Measurements from ENCODE around the gene LDLRAD4.
"Not testable (repeated sequence)": the region's sequence is repeated elsewhere in the genome, so short reads cannot be mapped to it uniquely, and the experiment has no call there.

LDLRAD4 gene

GRCh38 chr18:13346449-13346848 lies 127.9 kb downstream of the LDLRAD4 start:
- not testable (repeated sequence) for H3K27me3 ChIP-seq (ENCODE audit: insufficient read depth, low read length); H3K27ac ChIP-seq (ENCODE audit: low read length); H3K4me1 ChIP-seq (ENCODE audit: insufficient read depth, low read length); H3K4me3 ChIP-seq (ENCODE audit: low read length); H3K9ac ChIP-seq (ENCODE audit: low read depth, low read length); H3K36me3 ChIP-seq (ENCODE audit: insufficient read depth, low read depth, low read length)
- H3K9me3 ChIP-seq (ENCODE audit: insufficient read depth, low read depth, low read length), result peaks cover 23% of the 10 kb centered on the region; the same call in 1 of the 2 replicates

GRCh38 chr18:13353084-13353823 lies 134.7 kb downstream of the LDLRAD4 start:
- no peak overlapping the region for H3K27ac ChIP-seq (ENCODE audit: low read length)
- H3K9ac ChIP-seq (ENCODE audit: low read depth, low read length), result no peak overlapping the region
- no peaks in the 10 kb centered on the region for H3K36me3 ChIP-seq (ENCODE audit: insufficient read depth, low read depth, low read length)
- H3K9me3 ChIP-seq (ENCODE audit: insufficient read depth, low read depth, low read length), result peaks cover 11% of the 10 kb centered on the region; the same call in 1 of the 2 replicates
- H3K4me3 ChIP-seq (ENCODE audit: low read length), result no peak overlapping the region
- H3K4me1 ChIP-seq (ENCODE audit: insufficient read depth, low read length), result no peaks in the 10 kb centered on the region
- no peaks in the 10 kb centered on the region for H3K27me3 ChIP-seq (ENCODE audit: insufficient read depth, low read length)

- Histone ChIP-seq H3K9ac (ENCODE audit: low read depth, low read length) (no peak overlapping the region), H3K4me3 (ENCODE audit: low read length) (no peak overlapping the region), H3K27me3 (ENCODE audit: insufficient read depth, low read length) (no peaks in the 10 kb centered on the region), H3K27ac (ENCODE audit: low read length) (no peak overlapping the region), H3K36me3 (ENCODE audit: insufficient read depth, low read depth, low read length) (no peaks in the 10 kb centered on the region), H3K4me1 (ENCODE audit: insufficient read depth, low read length) (no peaks in the 10 kb centered on the region), H3K9me3 (ENCODE audit: insufficient read depth, low read depth, low read length) (peaks cover 6% of the 10 kb centered on the region; the same call in 1 of the 2 replicates)
These were observed 135.8 kb downstream of the LDLRAD4 start for GRCh38 chr18:13354402-13354801.

- Histone ChIP-seq H3K4me3 (ENCODE audit: low read length) (no peak overlapping the region), H3K27me3 (ENCODE audit: insufficient read depth, low read length) (no peaks in the 10 kb centered on the region), H3K27ac (ENCODE audit: low read length) (no peak overlapping the region)
These were observed 137.5 kb downstream of the LDLRAD4 start for GRCh38 chr18:13356032-13356431.

GRCh38 chr18:13357289-13357688 lies 138.7 kb downstream of the LDLRAD4 start:
- no peak overlapping the region for H3K27ac ChIP-seq (ENCODE audit: low read length)
- H3K9me3 ChIP-seq (ENCODE audit: insufficient read depth, low read depth, low read length), result no peaks in the 10 kb centered on the region
- H3K36me3 ChIP-seq (ENCODE audit: insufficient read depth, low read depth, low read length), result no peaks in the 10 kb centered on the region
- no peak overlapping the region for H3K4me3 ChIP-seq (ENCODE audit: low read length)
- no peaks in the 10 kb centered on the region for H3K4me1 ChIP-seq (ENCODE audit: insufficient read depth, low read length)
- H3K27me3 ChIP-seq (ENCODE audit: insufficient read depth, low read length), result no peaks in the 10 kb centered on the region
- H3K9ac ChIP-seq (ENCODE audit: low read depth, low read length), result no peak overlapping the region

More at GRCh38 chr18:13356032-13356431, 137.5 kb downstream of the LDLRAD4 start:
- Histone ChIP-seq H3K4me1 (ENCODE audit: insufficient read depth, low read length) (no peaks in the 10 kb centered on the region), H3K36me3 (ENCODE audit: insufficient read depth, low read depth, low read length) (no peaks in the 10 kb centered on the region), H3K9ac (ENCODE audit: low read depth, low read length) (no peak overlapping the region), H3K9me3 (ENCODE audit: insufficient read depth, low read depth, low read length) (no peaks in the 10 kb centered on the region)

- H3K9ac ChIP-seq (ENCODE audit: low read depth, low read length), result no peak overlapping the region
- no peak overlapping the region for H3K27ac ChIP-seq (ENCODE audit: low read length)
- H3K27me3 ChIP-seq (ENCODE audit: insufficient read depth, low read length), result no peaks in the 10 kb centered on the region
- H3K4me3 ChIP-seq (ENCODE audit: low read length), result no peak overlapping the region
- no peaks in the 10 kb centered on the region for H3K36me3 ChIP-seq (ENCODE audit: insufficient read depth, low read depth, low read length)
- no peaks in the 10 kb centered on the region for H3K4me1 ChIP-seq (ENCODE audit: insufficient read depth, low read length)
- no peaks in the 10 kb centered on the region for H3K9me3 ChIP-seq (ENCODE audit: insufficient read depth, low read depth, low read length)
These were observed 140.7 kb downstream of the LDLRAD4 start for GRCh38 chr18:13359210-13359609.

- no peak overlapping the region for H3K27ac ChIP-seq (ENCODE audit: low read length)
- H3K27me3 ChIP-seq (ENCODE audit: insufficient read depth, low read length), result no peaks in the 10 kb centered on the region
- no peaks in the 10 kb centered on the region for H3K9me3 ChIP-seq (ENCODE audit: insufficient read depth, low read depth, low read length)
- H3K9ac ChIP-seq (ENCODE audit: low read depth, low read length), result no peak overlapping the region
- peaks cover 11% of the 10 kb centered on the region; the same call in 1 of the 2 replicates for H3K4me1 ChIP-seq (ENCODE audit: insufficient read depth, low read length)
- H3K4me3 ChIP-seq (ENCODE audit: low read length), result no peak overlapping the region
- no peaks in the 10 kb centered on the region for H3K36me3 ChIP-seq (ENCODE audit: insufficient read depth, low read depth, low read length)
These were observed 142.9 kb downstream of the LDLRAD4 start for GRCh38 chr18:13361431-13361830.

GRCh38 chr18:13362051-13362450 lies 143.5 kb downstream of the LDLRAD4 start:
- H3K4me1 ChIP-seq (ENCODE audit: insufficient read depth, low read length), result peaks cover 13% of the 10 kb centered on the region; the same call in 1 of the 2 replicates
- no peaks in the 10 kb centered on the region for H3K27me3 ChIP-seq (ENCODE audit: insufficient read depth, low read length)
- no peaks in the 10 kb centered on the region for H3K9me3 ChIP-seq (ENCODE audit: insufficient read depth, low read depth, low read length)
- H3K9ac ChIP-seq (ENCODE audit: low read depth, low read length), result no peak overlapping the region
- H3K27ac ChIP-seq (ENCODE audit: low read length), result no peak overlapping the region
- H3K4me3 ChIP-seq (ENCODE audit: low read length), result no peak overlapping the region
- H3K36me3 ChIP-seq (ENCODE audit: insufficient read depth, low read depth, low read length), result no peaks in the 10 kb centered on the region

GRCh38 chr18:13362607-13363006 lies 144.0 kb downstream of the LDLRAD4 start:
- Histone ChIP-seq H3K4me1 (ENCODE audit: insufficient read depth, low read length) (peaks cover 13% of the 10 kb centered on the region; the same call in 1 of the 2 replicates), H3K27ac (ENCODE audit: low read length) (no peak overlapping the region), H3K27me3 (ENCODE audit: insufficient read depth, low read length) (no peaks in the 10 kb centered on the region)

GRCh38 chr18:13363359-13363758 lies 144.8 kb downstream of the LDLRAD4 start:
- no peak overlapping the region for H3K27ac ChIP-seq (ENCODE audit: low read length)
- H3K9ac ChIP-seq (ENCODE audit: low read depth, low read length), result no peak overlapping the region
- no peaks in the 10 kb centered on the region for H3K9me3 ChIP-seq (ENCODE audit: insufficient read depth, low read depth, low read length)
- no peaks in the 10 kb centered on the region for H3K27me3 ChIP-seq (ENCODE audit: insufficient read depth, low read length)
- peaks cover 13% of the 10 kb centered on the region; the same call in 1 of the 2 replicates for H3K4me1 ChIP-seq (ENCODE audit: insufficient read depth, low read length)
- H3K36me3 ChIP-seq (ENCODE audit: insufficient read depth, low read depth, low read length), result no peaks in the 10 kb centered on the region
- no peak overlapping the region for H3K4me3 ChIP-seq (ENCODE audit: low read length)

More at GRCh38 chr18:13362607-13363006, 144.0 kb downstream of the LDLRAD4 start:
- no peak overlapping the region for H3K9ac ChIP-seq (ENCODE audit: low read depth, low read length)
- no peaks in the 10 kb centered on the region for H3K36me3 ChIP-seq (ENCODE audit: insufficient read depth, low read depth, low read length)
- no peaks in the 10 kb centered on the region for H3K9me3 ChIP-seq (ENCODE audit: insufficient read depth, low read depth, low read length)
- no peak overlapping the region for H3K4me3 ChIP-seq (ENCODE audit: low read length)

GRCh38 chr18:13364721-13365205 lies 146.2 kb downstream of the LDLRAD4 start:
- Histone ChIP-seq H3K27me3 (ENCODE audit: insufficient read depth, low read length) (no peaks in the 10 kb centered on the region), H3K36me3 (ENCODE audit: insufficient read depth, low read depth, low read length) (no peaks in the 10 kb centered on the region), H3K27ac (ENCODE audit: low read length) (no peak overlapping the region), H3K4me1 (ENCODE audit: insufficient read depth, low read length) (peaks cover 13% of the 10 kb centered on the region; the same call in 1 of the 2 replicates), H3K9me3 (ENCODE audit: insufficient read depth, low read depth, low read length) (no peaks in the 10 kb centered on the region), H3K9ac (ENCODE audit: low read depth, low read length) (no peak overlapping the region), H3K4me3 (ENCODE audit: low read length) (no peak overlapping the region)

GRCh38 chr18:13366131-13366530 lies 147.6 kb downstream of the LDLRAD4 start:
- Histone ChIP-seq H3K9me3 (ENCODE audit: insufficient read depth, low read depth, low read length) (no peaks in the 10 kb centered on the region), H3K27ac (ENCODE audit: low read length) (no peak overlapping the region), H3K36me3 (ENCODE audit: insufficient read depth, low read depth, low read length) (no peaks in the 10 kb centered on the region), H3K9ac (ENCODE audit: low read depth, low read length) (no peak overlapping the region), H3K4me1 (ENCODE audit: insufficient read depth, low read length) (peaks cover 13% of the 10 kb centered on the region; the same call in 1 of the 2 replicates), H3K27me3 (ENCODE audit: insufficient read depth, low read length) (no peaks in the 10 kb centered on the region), H3K4me3 (ENCODE audit: low read length) (no peak overlapping the region)

Data from iPS-20b (cell line).